ENCODE measurements around the gene KLF4.

The KLF4 gene

DNA sequence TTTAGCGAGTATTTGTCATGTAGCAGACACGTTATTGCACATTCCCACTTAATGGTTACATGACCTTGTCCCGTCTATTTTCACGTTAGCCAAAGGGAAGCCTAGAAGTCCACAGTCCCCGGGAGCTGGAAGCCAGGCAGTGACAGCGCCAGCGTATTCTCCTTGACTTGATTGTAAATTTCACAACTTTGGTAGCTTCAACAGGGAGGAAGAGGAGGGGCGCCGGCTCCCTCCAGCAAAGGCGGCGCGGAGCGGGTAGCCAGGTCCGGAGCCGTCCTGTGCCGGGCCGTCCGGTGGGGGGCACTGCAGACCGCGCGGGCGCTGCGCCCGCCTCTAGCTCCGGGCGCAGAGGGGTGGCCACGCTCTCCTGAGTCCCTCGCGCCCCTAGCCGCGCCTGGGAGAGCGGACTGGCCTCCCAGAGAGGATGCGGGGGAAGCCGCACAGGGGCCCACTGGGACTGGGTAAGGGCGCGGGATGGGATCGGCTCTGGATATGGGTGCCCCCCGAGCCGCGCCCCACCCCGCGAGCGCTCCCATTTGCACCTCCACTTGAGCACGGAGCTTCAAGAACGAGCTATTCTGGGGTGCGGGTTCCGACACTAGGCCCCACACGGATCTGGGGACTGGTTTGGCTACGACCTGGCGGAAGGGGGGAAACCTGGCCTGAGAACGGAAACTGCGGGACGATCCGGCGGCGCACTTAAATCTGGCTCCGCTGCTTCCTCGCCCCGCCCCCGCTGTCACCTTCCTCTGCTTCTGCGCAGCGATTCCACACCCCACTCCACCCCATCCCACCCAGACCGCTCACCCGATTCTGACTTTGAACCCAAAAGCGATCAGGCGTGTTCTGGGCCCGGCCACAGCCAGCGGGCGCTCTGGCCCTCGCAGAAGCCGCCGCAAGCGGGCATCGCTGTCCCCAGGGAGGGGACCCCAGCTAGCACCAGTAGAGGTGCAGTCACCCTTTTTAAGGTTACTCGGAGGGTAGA is 23.8 kb downstream of the KLF4 start:
- H3K4me3 ChIP-seq (ENCODE audit: low read length): peak overlapping the region; percentile 62
- TF ChIP-seq, protein P1, sequence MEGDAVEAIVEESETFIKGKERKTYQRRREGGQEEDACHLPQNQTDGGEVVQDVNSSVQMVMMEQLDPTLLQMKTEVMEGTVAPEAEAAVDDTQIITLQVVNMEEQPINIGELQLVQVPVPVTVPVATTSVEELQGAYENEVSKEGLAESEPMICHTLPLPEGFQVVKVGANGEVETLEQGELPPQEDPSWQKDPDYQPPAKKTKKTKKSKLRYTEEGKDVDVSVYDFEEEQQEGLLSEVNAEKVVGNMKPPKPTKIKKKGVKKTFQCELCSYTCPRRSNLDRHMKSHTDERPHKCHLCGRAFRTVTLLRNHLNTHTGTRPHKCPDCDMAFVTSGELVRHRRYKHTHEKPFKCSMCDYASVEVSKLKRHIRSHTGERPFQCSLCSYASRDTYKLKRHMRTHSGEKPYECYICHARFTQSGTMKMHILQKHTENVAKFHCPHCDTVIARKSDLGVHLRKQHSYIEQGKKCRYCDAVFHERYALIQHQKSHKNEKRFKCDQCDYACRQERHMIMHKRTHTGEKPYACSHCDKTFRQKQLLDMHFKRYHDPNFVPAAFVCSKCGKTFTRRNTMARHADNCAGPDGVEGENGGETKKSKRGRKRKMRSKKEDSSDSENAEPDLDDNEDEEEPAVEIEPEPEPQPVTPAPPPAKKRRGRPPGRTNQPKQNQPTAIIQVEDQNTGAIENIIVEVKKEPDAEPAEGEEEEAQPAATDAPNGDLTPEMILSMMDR (IDR thresholded peaks at IDR 0.05; ENCODE audit: insufficient read depth, low read depth, low read length, missing control alignments): peak; percentile 40

DNA sequence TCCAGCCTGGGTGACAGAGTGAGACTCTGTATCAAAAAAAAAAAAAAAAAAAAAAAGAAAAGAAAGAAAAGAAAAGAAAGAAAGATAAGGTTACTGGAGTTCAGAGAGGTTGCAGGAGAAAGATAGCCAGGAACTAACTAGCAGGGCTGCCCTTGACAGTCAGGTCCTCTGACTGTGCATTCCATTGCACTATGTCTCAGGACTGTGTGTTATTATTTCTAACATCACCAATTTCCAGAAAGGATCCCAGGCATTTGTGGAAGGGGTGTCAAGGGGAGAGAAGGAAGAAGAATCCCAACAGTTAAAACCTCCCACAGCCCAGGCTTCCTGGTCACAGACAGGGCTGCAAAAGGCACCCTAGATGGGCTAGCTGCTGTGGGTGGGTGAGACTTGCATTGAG is 25.1 kb downstream of the KLF4 start:
- H3K4me3 ChIP-seq (ENCODE audit: low read length): no peak overlapping the region
- no peak for DNase-seq (ENCODE audit: low read depth)
- TF ChIP-seq, protein P1 (IDR thresholded peaks at IDR 0.05; ENCODE audit: insufficient read depth, low read depth, low read length, missing control alignments): no peak

More for the DNA sequence above, 23.8 kb downstream of the KLF4 start:
- DNase-seq (ENCODE audit: low read depth): peak; percentile 69

DNA sequence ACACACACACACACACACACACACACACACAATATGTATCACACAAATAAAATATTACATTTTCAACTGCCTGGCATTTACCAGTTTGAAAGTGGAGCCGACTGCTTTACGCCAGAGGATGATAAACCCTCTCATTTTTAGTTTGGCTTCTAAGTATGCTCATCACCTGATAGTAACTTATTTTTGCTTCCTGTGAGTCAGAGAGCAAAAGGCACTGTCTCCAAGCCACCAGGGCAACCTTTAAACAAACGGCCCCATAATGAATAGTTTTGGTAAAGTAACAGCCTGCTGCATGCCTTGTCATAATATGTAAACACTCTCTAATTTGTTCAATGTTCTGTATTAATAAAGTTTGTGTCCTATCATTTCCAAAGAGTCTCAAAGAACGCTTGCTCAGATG is 26.9 kb downstream of the KLF4 start:
- TF ChIP-seq, protein P1 (IDR thresholded peaks at IDR 0.05; ENCODE audit: insufficient read depth, low read depth, low read length, missing control alignments): no peak
- no peak overlapping the region for H3K4me3 ChIP-seq (ENCODE audit: low read length)
- no peak for DNase-seq (ENCODE audit: low read depth)

DNA sequence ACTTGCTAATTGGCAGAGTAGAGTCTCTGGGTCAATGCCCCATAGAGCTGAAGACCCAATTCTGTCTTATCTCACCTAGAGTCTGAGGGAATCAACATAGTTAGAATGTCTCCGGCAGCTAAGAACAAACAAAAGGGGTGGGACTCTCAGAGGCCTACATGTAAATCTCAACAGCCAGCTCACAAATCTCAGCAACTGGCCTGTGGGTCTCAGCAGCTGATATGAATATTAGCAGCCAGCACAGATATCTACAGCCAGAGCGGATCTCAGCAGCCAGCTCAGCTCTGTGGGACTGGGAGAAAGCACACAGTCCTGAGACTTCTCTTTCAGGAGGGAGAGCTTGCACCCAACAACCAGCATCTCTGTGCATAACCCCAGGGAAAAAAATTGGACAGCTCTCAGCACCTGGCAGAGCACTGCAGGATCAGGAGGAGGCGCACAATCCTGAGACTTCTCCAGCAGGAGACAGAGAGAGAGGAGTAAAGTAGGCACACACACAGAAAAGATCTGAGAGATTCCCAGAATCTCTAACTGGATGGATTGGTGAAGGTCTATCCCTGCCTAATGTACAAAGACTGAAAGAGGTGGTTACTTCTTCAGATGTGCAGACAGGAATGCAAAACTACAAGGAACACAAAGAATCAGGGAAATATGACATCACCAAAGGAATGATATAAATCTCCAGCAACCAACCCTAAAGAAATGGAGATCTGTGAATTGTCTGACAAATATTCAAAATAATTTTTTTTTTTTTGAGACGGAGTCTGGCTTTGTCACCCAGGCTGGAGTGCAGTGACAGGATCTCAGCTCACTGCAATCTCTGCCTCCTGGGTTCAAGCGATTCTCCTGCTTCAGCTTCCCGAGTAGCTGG is 29.2 kb downstream of the KLF4 start:
- H3K4me3 ChIP-seq (ENCODE audit: low read length): no peak overlapping the region
- DNase-seq (ENCODE audit: low read depth): no peak
- TF ChIP-seq, protein P1 (IDR thresholded peaks at IDR 0.05; ENCODE audit: insufficient read depth, low read depth, low read length, missing control alignments): peak; percentile 4

DNA sequence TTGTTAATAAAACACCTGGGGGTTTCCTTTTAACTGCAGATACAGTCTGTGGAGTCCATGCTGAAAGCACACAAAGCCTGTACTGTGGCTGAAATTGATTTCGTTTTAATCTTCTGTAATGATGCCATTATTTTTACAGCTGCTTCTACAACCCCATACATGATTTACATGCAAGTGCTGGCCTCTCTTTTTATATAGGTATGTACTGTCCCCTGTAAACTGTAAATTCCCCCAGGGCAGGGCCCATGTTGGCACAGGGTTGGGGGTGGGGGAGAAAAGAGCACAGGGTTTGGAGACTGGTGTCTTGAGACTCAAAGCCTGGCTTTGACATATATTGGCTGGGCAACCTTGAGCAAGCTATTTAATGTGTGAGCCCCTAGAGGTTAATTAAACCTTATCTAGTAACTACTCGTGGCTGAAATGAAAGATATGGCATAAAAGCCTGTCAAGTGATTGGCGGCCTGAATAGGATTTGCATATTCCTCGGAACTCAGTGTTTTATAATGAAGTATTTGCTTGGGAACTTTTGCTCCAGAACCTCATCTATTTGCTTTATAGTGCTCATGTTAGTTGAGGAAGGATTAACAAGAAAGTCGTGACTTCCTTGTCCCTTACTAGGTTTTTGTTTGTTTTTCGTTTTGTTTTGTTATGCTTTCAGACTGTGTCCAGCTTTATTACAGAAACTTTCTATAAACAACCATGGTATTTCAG is 34.0 kb downstream of the KLF4 start:
- no peak overlapping the region for H3K4me3 ChIP-seq (ENCODE audit: low read length)
- TF ChIP-seq, protein P1 (IDR thresholded peaks at IDR 0.05; ENCODE audit: insufficient read depth, low read depth, low read length, missing control alignments): no peak
- DNase-seq (ENCODE audit: low read depth): no peak

DNA sequence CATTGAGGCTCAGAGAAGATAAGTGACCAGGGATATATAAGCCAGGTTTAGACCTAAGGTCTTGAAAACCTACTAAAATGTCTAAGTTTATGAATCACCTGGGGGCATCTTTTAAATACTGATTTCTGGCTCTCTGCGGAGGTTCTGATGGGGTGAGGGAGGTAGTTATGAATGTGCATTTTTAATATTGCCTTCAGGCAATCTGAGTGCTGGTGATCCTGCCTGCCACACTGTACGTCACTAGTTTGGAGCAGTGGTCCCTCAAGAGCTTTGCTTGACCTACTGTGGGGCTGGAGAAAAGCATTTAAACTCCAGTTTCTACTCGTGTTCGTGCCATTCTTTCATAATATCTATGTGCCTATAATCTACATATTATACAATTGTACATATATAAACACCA is 36.1 kb downstream of the KLF4 start:
- no peak for DNase-seq (ENCODE audit: low read depth)
- TF ChIP-seq, protein P1 (IDR thresholded peaks at IDR 0.05; ENCODE audit: insufficient read depth, low read depth, low read length, missing control alignments): no peak
- no peak overlapping the region for H3K4me3 ChIP-seq (ENCODE audit: low read length)

Data from epithelial cell of esophagus (primary cell).